ENCODE measurements around the gene TMEM178B. TPM values are rescaled to one million over a fixed set of nuclear protein-coding genes. Genes with fewer than 3 reads are reported as not detected.

The TMEM178B gene
- total RNA-seq, 1 experiment from 2014 or later = 0.11 TPM

- BruUV-seq (replicated peaks) = no TSS peak
- TF ChIP-seq, protein P1, sequence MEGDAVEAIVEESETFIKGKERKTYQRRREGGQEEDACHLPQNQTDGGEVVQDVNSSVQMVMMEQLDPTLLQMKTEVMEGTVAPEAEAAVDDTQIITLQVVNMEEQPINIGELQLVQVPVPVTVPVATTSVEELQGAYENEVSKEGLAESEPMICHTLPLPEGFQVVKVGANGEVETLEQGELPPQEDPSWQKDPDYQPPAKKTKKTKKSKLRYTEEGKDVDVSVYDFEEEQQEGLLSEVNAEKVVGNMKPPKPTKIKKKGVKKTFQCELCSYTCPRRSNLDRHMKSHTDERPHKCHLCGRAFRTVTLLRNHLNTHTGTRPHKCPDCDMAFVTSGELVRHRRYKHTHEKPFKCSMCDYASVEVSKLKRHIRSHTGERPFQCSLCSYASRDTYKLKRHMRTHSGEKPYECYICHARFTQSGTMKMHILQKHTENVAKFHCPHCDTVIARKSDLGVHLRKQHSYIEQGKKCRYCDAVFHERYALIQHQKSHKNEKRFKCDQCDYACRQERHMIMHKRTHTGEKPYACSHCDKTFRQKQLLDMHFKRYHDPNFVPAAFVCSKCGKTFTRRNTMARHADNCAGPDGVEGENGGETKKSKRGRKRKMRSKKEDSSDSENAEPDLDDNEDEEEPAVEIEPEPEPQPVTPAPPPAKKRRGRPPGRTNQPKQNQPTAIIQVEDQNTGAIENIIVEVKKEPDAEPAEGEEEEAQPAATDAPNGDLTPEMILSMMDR (IDR thresholded peaks at IDR 0.05; ENCODE audit: insufficient read depth in 1 of 2, low read depth in 1 of 2, low read length in 1 of 2, severe bottlenecking in 1 of 2, unreplicated experiment in 1 of 2) = no peak
- POLR2A ChIA-PET = no interaction called here
- Histone ChIP-seq H3K9me3 (no peaks in the 10 kb centered on the region), H3K36me3 (ENCODE audit: control insufficient read depth, insufficient read depth, low read length) (no peaks in the 10 kb centered on the region), H3K4me1 (no peaks in the 10 kb centered on the region), H3K27me3 (replicated peaks; ENCODE audit: control insufficient read depth, insufficient read depth, low read length) (no peaks in the 10 kb centered on the region), H3K4me3 (ENCODE audit: low read depth, low read length) (no peak overlapping the region)
- intact Hi-C loops (cut with micrococcal nuclease; ENCODE audit: unreplicated experiment) = loop anchor here (5.0 kb wide), 1 partner anchor 193 kb away; no protein-coding TSS in a partner anchor
- H3K4me3 Mint-ChIP-seq (ENCODE audit: unreplicated experiment) = no peak overlapping the region
- no peak for DNase-seq
- no peak overlapping the region for H3K27ac Mint-ChIP-seq (ENCODE audit: unreplicated experiment)
- H3K36me3 Mint-ChIP-seq (ENCODE audit: insufficient read depth, unreplicated experiment) = peaks cover 6% of the 10 kb centered on the region
- peaks cover 8% of the 10 kb centered on the region for H3K9me3 Mint-ChIP-seq (ENCODE audit: unreplicated experiment)
- CTCF ChIA-PET = no interaction called here
- H3K27me3 Mint-ChIP-seq (ENCODE audit: insufficient read depth, unreplicated experiment) = peaks cover 16% of the 10 kb centered on the region
- no peaks in the 10 kb centered on the region for H3K4me1 Mint-ChIP-seq (ENCODE audit: low read depth, unreplicated experiment)
Measured at GRCh38 chr7:141339603-141340002, 265.7 kb downstream of the TMEM178B start.

DNA sequence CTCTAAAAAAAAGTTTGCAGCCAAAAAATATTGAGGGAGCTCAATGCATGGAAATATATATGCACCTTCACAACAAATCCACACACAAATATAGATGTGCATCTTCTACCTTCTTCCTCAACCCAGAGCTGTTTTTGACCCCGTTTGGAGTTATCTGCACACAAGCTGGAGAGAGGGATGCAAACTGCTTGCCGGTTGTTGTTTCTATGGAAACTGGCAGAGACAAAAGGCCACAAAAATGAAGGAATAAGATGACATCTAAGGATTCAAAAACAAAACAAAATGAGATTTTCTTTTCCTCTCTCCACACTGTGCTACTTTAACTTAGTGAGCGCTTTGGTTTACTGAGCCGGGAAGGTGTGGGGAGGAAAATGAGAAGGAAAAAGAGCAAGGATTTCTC lies 267.1 kb downstream of the TMEM178B start:
- ChIA-PET POLR2A (no interaction called here), CTCF (no interaction called here)
- no peaks in the 10 kb centered on the region for H3K36me3 ChIP-seq (ENCODE audit: control insufficient read depth, insufficient read depth, low read length)
- H3K4me1 Mint-ChIP-seq (ENCODE audit: low read depth, unreplicated experiment) = no peaks in the 10 kb centered on the region
- H3K9me3 Mint-ChIP-seq (ENCODE audit: unreplicated experiment) = peaks cover 8% of the 10 kb centered on the region
- TF ChIP-seq, protein P1 (IDR thresholded peaks at IDR 0.05; ENCODE audit: insufficient read depth in 1 of 2, low read depth in 1 of 2, low read length in 1 of 2, severe bottlenecking in 1 of 2, unreplicated experiment in 1 of 2) = no peak
- no peaks in the 10 kb centered on the region for H3K9me3 ChIP-seq
- no peak for DNase-seq
- peaks cover 22% of the 10 kb centered on the region for H3K27me3 Mint-ChIP-seq (ENCODE audit: insufficient read depth, unreplicated experiment)
- H3K36me3 Mint-ChIP-seq (ENCODE audit: insufficient read depth, unreplicated experiment) = peaks cover 6% of the 10 kb centered on the region
- H3K27me3 ChIP-seq (replicated peaks; ENCODE audit: control insufficient read depth, insufficient read depth, low read length) = no peaks in the 10 kb centered on the region
- H3K27ac Mint-ChIP-seq (ENCODE audit: unreplicated experiment) = no peak overlapping the region
- no peaks in the 10 kb centered on the region for H3K4me1 ChIP-seq
- no peak overlapping the region for H3K4me3 ChIP-seq (ENCODE audit: low read depth, low read length)
- no TSS peak for BruUV-seq (replicated peaks)
- intact Hi-C loops (cut with micrococcal nuclease; ENCODE audit: unreplicated experiment) = loop anchor here (5.0 kb wide), 1 partner anchor 191 kb away; no protein-coding TSS in a partner anchor
- H3K4me3 Mint-ChIP-seq (ENCODE audit: unreplicated experiment) = no peak overlapping the region

- no TSS peak for BruUV-seq (replicated peaks)
- Histone ChIP-seq H3K4me1 (no peaks in the 10 kb centered on the region), H3K36me3 (ENCODE audit: control insufficient read depth, insufficient read depth, low read length) (no peaks in the 10 kb centered on the region), H3K4me3 (ENCODE audit: low read depth, low read length) (no peak overlapping the region), H3K27me3 (replicated peaks; ENCODE audit: control insufficient read depth, insufficient read depth, low read length) (no peaks in the 10 kb centered on the region), H3K9me3 (no peaks in the 10 kb centered on the region)
- POLR2A ChIA-PET = no interaction called here
- no peaks in the 10 kb centered on the region for H3K36me3 Mint-ChIP-seq (ENCODE audit: insufficient read depth, unreplicated experiment)
- DNase-seq = no peak
- H3K9me3 Mint-ChIP-seq (ENCODE audit: unreplicated experiment) = no peaks in the 10 kb centered on the region
- CTCF ChIA-PET = no interaction called here
- no peak overlapping the region for H3K4me3 Mint-ChIP-seq (ENCODE audit: unreplicated experiment)
- H3K4me1 Mint-ChIP-seq (ENCODE audit: low read depth, unreplicated experiment) = no peaks in the 10 kb centered on the region
- H3K27me3 Mint-ChIP-seq (ENCODE audit: insufficient read depth, unreplicated experiment) = peaks cover 30% of the 10 kb centered on the region
- TF ChIP-seq, protein P1 (IDR thresholded peaks at IDR 0.05; ENCODE audit: insufficient read depth in 1 of 2, low read depth in 1 of 2, low read length in 1 of 2, severe bottlenecking in 1 of 2, unreplicated experiment in 1 of 2) = no peak
- intact Hi-C loops (cut with micrococcal nuclease; ENCODE audit: unreplicated experiment) = loop anchor here (5.0 kb wide), 1 partner anchor 189 kb away; no protein-coding TSS in a partner anchor
- H3K27ac Mint-ChIP-seq (ENCODE audit: unreplicated experiment) = no peak overlapping the region
Measured at GRCh38 chr7:141342621-141343408, 269.0 kb downstream of the TMEM178B start.

All from Caco-2 (cell line).